Jurkat, Clone E6-1 (cell line): Measurements from ENCODE around the gene SAG.

Source experiments
- DNase-seq: peaks from one replicate; pipeline ENCODE4 v3.0.0-alpha.2; 2011; ENCODE audit warnings: low read depth, low spot score
- H3K4me3 ChIP-seq: 2 replicates; pipeline ENCODE4 v1.5.1; 2011; ENCODE audit warnings: mild to moderate bottlenecking, low read length, control low read depth, moderate library complexity

The SAG gene

GRCh38 chr2:233281992-233282603 is 25.5 kb upstream of the SAG start:
- no peak for DNase-seq
- no peak overlapping the region for H3K4me3 ChIP-seq

- no peak for DNase-seq
- H3K4me3 ChIP-seq, result no peak overlapping the region
Measured at GRCh38 chr2:233285921-233286320, 21.7 kb upstream of the SAG start.

- no peak overlapping the region for H3K4me3 ChIP-seq
- DNase-seq, result no peak
Measured at GRCh38 chr2:233287871-233288270, 19.7 kb upstream of the SAG start.

- DNase-seq, result no peak
- H3K4me3 ChIP-seq, result no peak overlapping the region
Measured at GRCh38 chr2:233288663-233289062, 19.0 kb upstream of the SAG start.

GRCh38 chr2:233289648-233290047 is 18.0 kb upstream of the SAG start:
- DNase-seq, result no peak
- no peak overlapping the region for H3K4me3 ChIP-seq

- no peak overlapping the region for H3K4me3 ChIP-seq
- no peak for DNase-seq
Measured at GRCh38 chr2:233290051-233290845, 17.4 kb upstream of the SAG start.

- H3K4me3 ChIP-seq, result no peak overlapping the region
- no peak for DNase-seq
Measured at GRCh38 chr2:233295891-233296290, 11.7 kb upstream of the SAG start.

- no peak for DNase-seq
- H3K4me3 ChIP-seq, result no peak overlapping the region
Measured at GRCh38 chr2:233297076-233297475, 10.5 kb upstream of the SAG start.

- no peak overlapping the region for H3K4me3 ChIP-seq
- no peak for DNase-seq
Measured at GRCh38 chr2:233300401-233300800, 7.2 kb upstream of the SAG start.

GRCh38 chr2:233301248-233301647 is 6.4 kb upstream of the SAG start:
- DNase-seq, result no peak
- no peak overlapping the region for H3K4me3 ChIP-seq

GRCh38 chr2:233301811-233302210 is 5.8 kb upstream of the SAG start:
- DNase-seq, result no peak
- H3K4me3 ChIP-seq, result no peak overlapping the region

- DNase-seq, result no peak
- no peak overlapping the region for H3K4me3 ChIP-seq
Measured at GRCh38 chr2:233303252-233303651, 4.4 kb upstream of the SAG start.

- DNase-seq, result no peak
- H3K4me3 ChIP-seq, result no peak overlapping the region
Measured at GRCh38 chr2:233311241-233311926, 3.8 kb downstream of the SAG start.

- no peak overlapping the region for H3K4me3 ChIP-seq
- DNase-seq, result no peak
Measured at GRCh38 chr2:233312874-233313273, 5.3 kb downstream of the SAG start.

GRCh38 chr2:233314180-233314925 is 6.7 kb downstream of the SAG start:
- no peak overlapping the region for H3K4me3 ChIP-seq
- DNase-seq, result no peak

- DNase-seq, result no peak
Measured at GRCh38 chr2:233317196-233317943, 9.8 kb downstream of the SAG start.

GRCh38 chr2:233319256-233319655 is 11.6 kb downstream of the SAG start:
- no peak for DNase-seq
- no peak overlapping the region for H3K4me3 ChIP-seq

More at GRCh38 chr2:233317196-233317943, 9.8 kb downstream of the SAG start:
- no peak overlapping the region for H3K4me3 ChIP-seq

GRCh38 chr2:233320470-233320869 is 12.9 kb downstream of the SAG start:
- H3K4me3 ChIP-seq, result no peak overlapping the region
- DNase-seq, result no peak

GRCh38 chr2:233321166-233321565 is 13.6 kb downstream of the SAG start:
- DNase-seq, result no peak
- H3K4me3 ChIP-seq, result no peak overlapping the region
